K562 (cell line): ENCODE measurements around the gene FAM193A. TPM values are rescaled to one million over a fixed set of nuclear protein-coding genes. Genes with fewer than 3 reads are reported as not detected.

Source experiments
- CREB5 ChIP-seq: fragments of 250-450 bp; sonication (Bioruptor Pico); IDR thresholded peaks from 2 replicates; pipeline ENCODE4 v1.5.0; 2020; ENCODE audit warnings: mild to moderate bottlenecking
- CXXC5 ChIP-seq: fragments of 250-450 bp; sonication (Bioruptor Pico); IDR thresholded peaks from 2 replicates; pipeline ENCODE4 v1.8.0; 2022; ENCODE audit warnings: inconsistent platforms, mild to moderate bottlenecking, moderate library complexity
- DDX20 ChIP-seq: fragments of 450-650 bp; IDR thresholded peaks from 2 replicates; pipeline ENCODE4 v1.6.1; 2016; ENCODE audit warnings: missing genetic modification characterization, low read depth, mild to moderate bottlenecking, missing compliant biosample characterization, moderate library complexity
- GABPA ChIP-seq: fragments of 200-800 bp; sonication (Bioruptor generic); conservative IDR thresholded peaks from 2 replicates; pipeline ENCODE4 v1.6.1; 2016; ENCODE audit warnings: low read depth, missing genetic modification characterization, missing compliant biosample characterization
- HNRNPK ChIP-seq: fragments of 200-400 bp; formaldehyde crosslinking; IDR thresholded peaks from one replicate; pipeline ENCODE4 v1.6.1; 2018; ENCODE audit warnings: mild to moderate bottlenecking, low read depth, low read length; ENCODE audit not compliant: poor library complexity, severe bottlenecking
- IFI16 ChIP-seq: fragments of 250-450 bp; sonication (Bioruptor Pico); IDR thresholded peaks from 2 replicates; pipeline ENCODE4 v2.1.2; 2022; ENCODE audit warnings: mild to moderate bottlenecking, inconsistent platforms
- KDM5B ChIP-seq: fragments of 200-600 bp; sonication (generic); IDR thresholded peaks from 2 replicates; pipeline ENCODE4 v1.6.1; 2012; ENCODE audit warnings: low read depth, mild to moderate bottlenecking, moderate library complexity, low read length, control low read depth, inconsistent platforms; ENCODE audit not compliant: insufficient replicate concordance
- MBD2 ChIP-seq: sonication (generic); IDR thresholded peaks from 2 replicates; pipeline ENCODE4 v1.6.1; 2016; ENCODE audit warnings: low read depth, borderline replicate concordance
- MEF2A ChIP-seq: IDR thresholded peaks from 2 replicates; pipeline ENCODE4 v1.6.1; 2011; ENCODE audit warnings: low read depth, mild to moderate bottlenecking, low read length, moderate library complexity; ENCODE audit not compliant: control insufficient read depth
- NCOA6 ChIP-seq: fragments of 450-650 bp; IDR thresholded peaks from 2 replicates; pipeline ENCODE4 v1.6.1; 2017; ENCODE audit warnings: mild to moderate bottlenecking
- NFRKB ChIP-seq: fragments of 450-650 bp; IDR thresholded peaks from 2 replicates; pipeline ENCODE4 v1.6.1; 2016; ENCODE audit warnings: low read depth
- NONO ChIP-seq, 2 experiments: fragments of 200-400 bp in 1 of 2; fragments of 450-650 bp in 1 of 2; formaldehyde crosslinking in 1 of 2; IDR thresholded peaks; 2 replicates each; pipeline ENCODE4 v1.6.1; 2017; ENCODE audit warnings: low read depth in 2 of 2, mild to moderate bottlenecking in 2 of 2, moderate library complexity in 2 of 2, low read length in 1 of 2
- NRF1 ChIP-seq, 2 experiments: fragments of 450-650 bp; IDR thresholded peaks in 1 of 2; conservative IDR thresholded peaks in 1 of 2; 2 replicates each; pipeline ENCODE4 v1.6.1; 2014; ENCODE audit warnings: mild to moderate bottlenecking in 2 of 2
- PCBP1 ChIP-seq: fragments of 200-400 bp; formaldehyde crosslinking; IDR thresholded peaks from 2 replicates; pipeline ENCODE4 v1.6.1; 2018; ENCODE audit warnings: mild to moderate bottlenecking, low read depth, low read length; ENCODE audit not compliant: poor library complexity, severe bottlenecking
- RB1 ChIP-seq: fragments of 450-650 bp; IDR thresholded peaks from 2 replicates; pipeline ENCODE4 v1.6.1; 2017; ENCODE audit warnings: low read depth, mild to moderate bottlenecking
- SREBF1 ChIP-seq: fragments of 150-350 bp; IDR thresholded peaks from 2 replicates; pipeline ENCODE4 v1.6.1; 2014; ENCODE audit warnings: antibody characterized with exemption, low read depth, low read length, borderline replicate concordance
- TAF1 ChIP-seq: IDR thresholded peaks from 2 replicates; pipeline ENCODE4 v1.6.1; 2011; ENCODE audit warnings: mild to moderate bottlenecking, low read length, moderate library complexity; ENCODE audit not compliant: insufficient read depth, control insufficient read depth, severe bottlenecking; ENCODE audit errors: extremely low read depth
- TRIM25 ChIP-seq: fragments of 450-650 bp; IDR thresholded peaks from 2 replicates; pipeline ENCODE4 v1.7.0; 2016; ENCODE audit warnings: borderline replicate concordance
- XRCC3 ChIP-seq: fragments of 450-650 bp; IDR thresholded peaks from 2 replicates; pipeline ENCODE4 v1.6.1; 2017; ENCODE audit warnings: mild to moderate bottlenecking, moderate library complexity
- ZC3H11A ChIP-seq: IDR thresholded peaks from 2 replicates; pipeline ENCODE4 v1.6.1; 2012; ENCODE audit warnings: low read depth, low read length, improper control_type of control experiment
- ZEB2 ChIP-seq: fragments of 450-650 bp; IDR thresholded peaks from 2 replicates; pipeline ENCODE4 v1.6.1; 2016
- ZFX ChIP-seq: sonication (generic); formaldehyde crosslinking; IDR thresholded peaks from 2 replicates; pipeline ENCODE4 v1.8.0; 2022; ENCODE audit warnings: mild to moderate bottlenecking, missing genetic modification reagents, moderate library complexity
- ZNF589 ChIP-seq: fragments of 200-800 bp; sonication (Bioruptor generic); IDR thresholded peaks from 2 replicates; pipeline ENCODE4 v1.6.1; 2016; ENCODE audit warnings: low read depth, missing genetic modification characterization, missing compliant biosample characterization
- polyA plus RNA-seq, 8 experiments: library from polyadenylated mRNA; depleted of rRNA in 4 of 8; stranded (reverse) in 5 of 8; unstranded in 3 of 8; fragments of >200 nt; fragmentation: Nextera tagmentation in 2 of 8; fragmentation: Illumina TruSeq in 1 of 8; extraction: Ambion mirVana in 2 of 8; extraction: Trizol in 1 of 8; gene quantifications; 2 replicates each; pipeline versions ENCODE4 v1.2.1 to v1.2.3, GENCODE V29; 2011 to 2014; ENCODE audit warnings: inconsistent platforms in 1 of 8, missing spikeins in 1 of 8
- total RNA-seq, 7 experiments: library from RNA; depleted of rRNA in 6 of 7; stranded (reverse); fragments of >200 nt in 6 of 7; fragmentation: Illumina TruSeq in 2 of 7; extraction: Trizol in 2 of 7; gene quantifications; 2 replicates each; pipeline versions ENCODE4 v1.2.1 to v1.2.3, GENCODE V29; 2011 to 2021; ENCODE audit warnings: low replicate concordance in 1 of 7
- TF ChIP-seq, protein P1 (sequence below): sonication (generic); formaldehyde crosslinking; IDR thresholded peaks from 2 replicates; pipeline ENCODE4 v1.8.0; 2022; ENCODE audit warnings: mild to moderate bottlenecking, missing genetic modification reagents, borderline replicate concordance

FAM193A gene
- total and polyA plus RNA-seq, 9 of the 15 experiments (the other 6 are each of a cell fraction or from before 2014, with no cell fraction given), result 0.46 to 24.6 (median 9.6) TPM

DNA sequence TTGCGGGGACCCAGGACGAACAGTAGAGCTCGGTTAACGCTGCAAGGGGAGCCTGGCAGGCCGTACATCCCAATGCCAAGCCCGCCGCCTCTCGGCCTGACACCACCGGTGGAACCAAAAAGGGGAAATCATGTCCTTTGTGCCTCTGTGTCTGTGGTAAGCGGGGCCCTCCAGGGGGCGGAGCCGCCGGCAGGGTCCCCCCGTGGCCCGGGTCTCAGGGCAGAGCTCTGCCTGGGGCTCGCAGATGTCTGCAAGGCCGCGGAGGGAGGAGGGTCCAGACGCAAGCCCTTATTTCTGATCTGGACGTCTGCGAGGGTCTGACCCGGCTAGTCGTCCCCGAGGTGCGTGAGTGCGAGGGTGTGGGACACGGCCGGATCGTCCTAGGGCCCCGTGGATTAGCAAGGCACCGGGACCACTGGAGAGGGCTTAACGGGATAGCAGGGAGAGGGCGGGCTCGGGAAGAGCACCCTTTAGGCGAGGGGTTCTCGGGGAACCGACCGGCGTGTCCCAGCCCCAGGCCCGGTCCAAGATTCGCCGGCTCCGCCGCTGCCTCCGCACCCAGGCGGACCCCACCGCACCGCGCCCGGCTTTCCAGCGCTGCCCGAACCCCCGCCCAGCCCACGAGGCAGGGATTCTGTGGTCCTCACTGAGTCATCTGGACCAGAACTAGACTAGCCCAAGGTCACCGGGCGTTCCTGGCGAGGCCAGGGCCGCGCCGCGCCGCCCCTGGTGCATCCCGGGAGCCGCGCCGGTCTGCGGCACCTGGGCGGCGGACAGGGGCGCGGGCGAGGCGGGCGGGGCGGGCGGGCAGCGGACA lies 863 bp upstream of the FAM193A start (continued):
- TF ChIP-seq ZNF589 (CRISPR knock-in tag) (no peak), XRCC3 (no peak), RB1 (no peak), MEF2A (no peak), DDX20 (tag) (no peak), ZEB2 (no peak), ZFX (peak; percentile 92), KDM5B (no peak), GABPA (tag) (no peak), TAF1 (peak; percentile 48), SREBF1 (no peak), PCBP1 (no peak), NRF1 (conservative IDR thresholded peaks at IDR 0.05 in 1 of 2, IDR thresholded peaks at IDR 0.05 in 1 of 2) (no peak), CXXC5 (CRISPR knock-in tag) (no peak), CREB5 (CRISPR knock-in tag) (no peak), IFI16 (CRISPR knock-in tag) (no peak), MBD2 (no peak), HNRNPK (no peak), NONO (IDR thresholded peaks at IDR 0.05; ENCODE audit: low read depth in 2 of 2, low read length in 1 of 2) (no peak), NCOA6 (no peak), TRIM25 (no peak), ZC3H11A (no peak), NFRKB (no peak)
- TF ChIP-seq, protein P1, sequence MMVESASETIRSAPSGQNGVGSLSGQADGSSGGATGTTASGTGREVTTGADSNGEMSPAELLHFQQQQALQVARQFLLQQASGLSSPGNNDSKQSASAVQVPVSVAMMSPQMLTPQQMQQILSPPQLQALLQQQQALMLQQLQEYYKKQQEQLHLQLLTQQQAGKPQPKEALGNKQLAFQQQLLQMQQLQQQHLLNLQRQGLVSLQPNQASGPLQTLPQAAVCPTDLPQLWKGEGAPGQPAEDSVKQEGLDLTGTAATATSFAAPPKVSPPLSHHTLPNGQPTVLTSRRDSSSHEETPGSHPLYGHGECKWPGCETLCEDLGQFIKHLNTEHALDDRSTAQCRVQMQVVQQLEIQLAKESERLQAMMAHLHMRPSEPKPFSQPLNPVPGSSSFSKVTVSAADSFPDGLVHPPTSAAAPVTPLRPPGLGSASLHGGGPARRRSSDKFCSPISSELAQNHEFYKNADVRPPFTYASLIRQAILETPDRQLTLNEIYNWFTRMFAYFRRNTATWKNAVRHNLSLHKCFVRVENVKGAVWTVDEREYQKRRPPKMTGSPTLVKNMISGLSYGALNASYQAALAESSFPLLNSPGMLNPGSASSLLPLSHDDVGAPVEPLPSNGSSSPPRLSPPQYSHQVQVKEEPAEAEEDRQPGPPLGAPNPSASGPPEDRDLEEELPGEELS (CRISPR knock-in tag), result no peak
